GM18907 (cell line): ENCODE results near the gene NTN5.

Source experiments
- ATAC-seq: cut with Tn5 transposase; IDR thresholded peaks from one replicate; pipeline ENCODE4 v1.9.1; 2021; ENCODE audit warnings: mild to moderate bottlenecking, moderate library complexity; ENCODE audit not compliant: unreplicated experiment

Gene NTN5

GRCh38 chr19:48631225-48631624, 41.6 kb downstream of the NTN5 start:
- ATAC-seq = no peak

GRCh38 chr19:48630296-48631063, 42.3 kb downstream of the NTN5 start:
- ATAC-seq = no peak

- no peak for ATAC-seq
Observed at GRCh38 chr19:48629599-48630295, 43.1 kb downstream of the NTN5 start.

GRCh38 chr19:48629297-48629598, 43.6 kb downstream of the NTN5 start:
- no peak for ATAC-seq

- no peak for ATAC-seq
Observed at GRCh38 chr19:48628486-48629296, 44.1 kb downstream of the NTN5 start.

GRCh38 chr19:48627865-48628314, 44.9 kb downstream of the NTN5 start:
- ATAC-seq = no peak

- no peak for ATAC-seq
Observed at GRCh38 chr19:48627201-48627864, 45.5 kb downstream of the NTN5 start.

- no peak for ATAC-seq
Observed at GRCh38 chr19:48625891-48626327, 46.9 kb downstream of the NTN5 start.

GRCh38 chr19:48624791-48625723, 47.8 kb downstream of the NTN5 start:
- no peak for ATAC-seq

GRCh38 chr19:48624067-48624594, 48.7 kb downstream of the NTN5 start:
- ATAC-seq = peak; percentile 69

- ATAC-seq = no peak
Observed at GRCh38 chr19:48623556-48624066, 49.2 kb downstream of the NTN5 start.

- no peak for ATAC-seq
Observed at GRCh38 chr19:48619692-48620585, 52.9 kb downstream of the NTN5 start.

GRCh38 chr19:48618916-48619691, 53.7 kb downstream of the NTN5 start, which contains the start of the genes RPL18 and SPHK2:
Gene RPL18, minus strand, starts transcription at chr19:48619178. Its CDS starts 35 bp downstream, at chr19:48619143.
Gene SPHK2, plus strand, starts transcription at chr19:48619506. Its CDS starts 1,009 bp downstream, at chr19:48620515.
- peak; percentile 83 for ATAC-seq

- ATAC-seq = no peak
Observed at GRCh38 chr19:48618278-48618915, 54.4 kb downstream of the NTN5 start.

GRCh38 chr19:48617146-48617937, 55.5 kb downstream of the NTN5 start:
- no peak for ATAC-seq

- ATAC-seq = no peak
Observed at GRCh38 chr19:48616491-48617056, 56.2 kb downstream of the NTN5 start.
